ENCODE measurements around the gene LMTK2.

Gene LMTK2

GRCh38 chr7:98137134-98137825, 30.6 kb downstream of the LMTK2 start:
- no peak for DNase-seq (ENCODE audit: low read depth in 3 of 3)

GRCh38 chr7:98137826-98138151, 31.1 kb downstream of the LMTK2 start:
- no peak for DNase-seq (ENCODE audit: low read depth in 3 of 3)

- DNase-seq (ENCODE audit: low read depth in 3 of 3), result no peak
Observed at GRCh38 chr7:98138672-98139071, 32.0 kb downstream of the LMTK2 start.

GRCh38 chr7:98142658-98143057, 36.0 kb downstream of the LMTK2 start:
- no peak for DNase-seq (ENCODE audit: low read depth in 3 of 3)

- no peak for DNase-seq (ENCODE audit: low read depth in 3 of 3)
Observed at GRCh38 chr7:98148607-98149006, 41.9 kb downstream of the LMTK2 start.

- no peak for DNase-seq (ENCODE audit: low read depth in 3 of 3)
Observed at GRCh38 chr7:98149116-98149692, 42.5 kb downstream of the LMTK2 start.

GRCh38 chr7:98151884-98152283, 45.2 kb downstream of the LMTK2 start:
- DNase-seq (ENCODE audit: low read depth in 3 of 3), result no peak

GRCh38 chr7:98156700-98157099, 50.0 kb downstream of the LMTK2 start:
- DNase-seq (ENCODE audit: low read depth in 3 of 3), result no peak

GRCh38 chr7:98157761-98158160, 51.1 kb downstream of the LMTK2 start:
- DNase-seq (ENCODE audit: low read depth in 3 of 3), result no peak

GRCh38 chr7:98162758-98163157, 56.1 kb downstream of the LMTK2 start:
- DNase-seq (ENCODE audit: low read depth in 3 of 3), result no peak

- DNase-seq (ENCODE audit: low read depth in 3 of 3), result no peak
Observed at GRCh38 chr7:98163269-98163668, 56.6 kb downstream of the LMTK2 start.

- DNase-seq (ENCODE audit: low read depth in 3 of 3), result no peak
Observed at GRCh38 chr7:98163704-98164494, 57.2 kb downstream of the LMTK2 start.

GRCh38 chr7:98165827-98166667, 59.4 kb downstream of the LMTK2 start:
- peak in 2 of 3 donors; percentile 4 to 41 for DNase-seq (ENCODE audit: low read depth in 3 of 3)

- no peak for DNase-seq (ENCODE audit: low read depth in 3 of 3)
Observed at GRCh38 chr7:98166668-98166970, 60.0 kb downstream of the LMTK2 start.

- DNase-seq (ENCODE audit: low read depth in 3 of 3), result no peak
Observed at GRCh38 chr7:98167653-98168052, 61.0 kb downstream of the LMTK2 start.

GRCh38 chr7:98168181-98168903, 61.7 kb downstream of the LMTK2 start:
- DNase-seq (ENCODE audit: low read depth in 3 of 3), result peak; percentile 30 to 51 (median 44)

- no peak for DNase-seq (ENCODE audit: low read depth in 3 of 3)
Observed at GRCh38 chr7:98168904-98169621, 62.4 kb downstream of the LMTK2 start.

GRCh38 chr7:98170966-98171365, 64.3 kb downstream of the LMTK2 start:
- DNase-seq (ENCODE audit: low read depth in 3 of 3), result no peak

- no peak for DNase-seq (ENCODE audit: low read depth in 3 of 3)
Observed at GRCh38 chr7:98171449-98171848, 64.8 kb downstream of the LMTK2 start.

GRCh38 chr7:98174334-98175259, 67.9 kb downstream of the LMTK2 start:
- DNase-seq (ENCODE audit: low read depth in 3 of 3), result no peak
